Hepatocyte (in vitro differentiated cells): ENCODE results near the gene FUT9. TPM values are rescaled to one million over a fixed set of nuclear protein-coding genes. Genes with fewer than 3 reads are reported as not detected.

Experiments used
- DNase-seq: peaks from one replicate; pipeline ENCODE4 v3.0.0-alpha.2; 2016; ENCODE audit warnings: low spot score
- H2AFZ ChIP-seq: fragments of 200-600 bp; sonication (generic); 2 replicates; pipeline ENCODE4 v1.6.0; 2016; ENCODE audit warnings: antibody characterized with exemption, mild to moderate bottlenecking
- H3K27ac ChIP-seq: fragments of 200-600 bp; sonication (generic); 2 replicates; pipeline ENCODE4 v1.5.1; 2016; ENCODE audit warnings: mild to moderate bottlenecking
- H3K27me3 ChIP-seq: fragments of 200-600 bp; sonication (generic); 2 replicates; pipeline ENCODE4 v1.6.1; 2016
- H3K36me3 ChIP-seq: fragments of 200-600 bp; sonication (generic); replicated peaks from 2 replicates; pipeline ENCODE4 v1.5.1; 2016; ENCODE audit warnings: low read depth; ENCODE audit not compliant: insufficient read depth
- H3K4me1 ChIP-seq: fragments of 200-600 bp; sonication (generic); 2 replicates; pipeline ENCODE4 v1.5.1; 2016; ENCODE audit warnings: mild to moderate bottlenecking, moderate library complexity; ENCODE audit not compliant: insufficient read depth
- H3K4me2 ChIP-seq: fragments of 200-600 bp; sonication (generic); 2 replicates; pipeline ENCODE4 v1.6.0; 2016
- H3K4me3 ChIP-seq: fragments of 200-600 bp; sonication (generic); 2 replicates; pipeline ENCODE4 v1.5.1; 2016; ENCODE audit warnings: mild to moderate bottlenecking
- H3K79me2 ChIP-seq: fragments of 200-600 bp; sonication (generic); 2 replicates; pipeline ENCODE4 v1.6.0; 2017; ENCODE audit warnings: mild to moderate bottlenecking
- H3K9me2 ChIP-seq: fragments of 200-600 bp; sonication (generic); replicated peaks from 2 replicates; pipeline ENCODE4 v1.6.0; 2017; ENCODE audit warnings: mild to moderate bottlenecking; ENCODE audit not compliant: insufficient read depth
- H3K9me3 ChIP-seq: fragments of 200-600 bp; sonication (generic); 2 replicates; pipeline ENCODE4 v1.5.1; 2016; ENCODE audit warnings: low read depth, mild to moderate bottlenecking
- H4K20me1 ChIP-seq: fragments of 200-600 bp; sonication (generic); 2 replicates; pipeline ENCODE4 v1.6.0; 2016; ENCODE audit warnings: mild to moderate bottlenecking; ENCODE audit not compliant: insufficient read depth, poor library complexity, severe bottlenecking
- EZH2 ChIP-seq: fragments of 200-600 bp; sonication (generic); IDR thresholded peaks from 2 replicates; pipeline ENCODE4 v1.6.1; 2016; ENCODE audit warnings: antibody characterized with exemption, mild to moderate bottlenecking, borderline replicate concordance
- EZH2phosphoT487 ChIP-seq: fragments of 200-600 bp; sonication (generic); IDR thresholded peaks from one replicate; pipeline ENCODE4 v1.6.1; 2018; ENCODE audit warnings: antibody characterized with exemption, mild to moderate bottlenecking, low read depth, moderate library complexity; ENCODE audit not compliant: unreplicated experiment, severe bottlenecking
- WGBS: methylation state at CpG from one replicate; pipeline ENCODE4 v1.1.6; 2016; ENCODE audit warnings: low lambda C conversion rate; ENCODE audit errors: missing lambda C conversion rate; 5-methylcytosine and 5-hydroxymethylcytosine counted together
- polyA plus RNA-seq: library from polyadenylated mRNA; unstranded; fragments of >200 nt; fragmentation: Nextera tagmentation; extraction: Ambion mirVana; gene quantifications from 2 replicates; pipeline ENCODE4 v1.2.1, GENCODE V29; 2016
- total RNA-seq: library from RNA; depleted of rRNA; stranded (reverse); fragments of >200 nt; gene quantifications from 2 replicates; pipeline ENCODE4 v1.2.3, GENCODE V29; 2014
- TF ChIP-seq, protein P1 (sequence below): fragments of 200-600 bp; sonication (generic); IDR thresholded peaks from 2 replicates; pipeline ENCODE4 v1.5.1; 2016; ENCODE audit warnings: antibody characterized with exemption, mild to moderate bottlenecking; ENCODE audit not compliant: poor library complexity

The FUT9 gene
- total and polyA plus RNA-seq, 2 experiments from 2014 or later, result 0.24 to 0.87 TPM

DNA sequence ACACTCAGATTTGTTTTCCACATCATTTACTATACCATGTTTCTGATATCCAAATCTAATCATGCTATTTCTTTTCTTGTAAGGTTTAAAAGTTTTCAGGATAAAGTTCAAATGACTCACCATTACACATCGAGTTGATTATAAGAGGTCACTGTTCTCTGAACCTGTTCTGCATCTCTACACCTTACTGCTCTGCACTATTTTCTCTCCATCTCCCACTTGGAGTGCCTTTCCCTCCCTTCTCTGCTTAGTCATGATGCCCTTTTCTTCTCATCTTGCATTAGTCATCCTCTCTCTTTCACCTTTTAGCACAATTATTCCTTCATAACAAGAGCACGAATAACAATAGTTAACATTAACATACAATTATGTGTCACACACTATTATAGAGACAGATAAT is 37.5 kb upstream of the FUT9 start:
- Histone ChIP-seq H3K9me2 (no peaks in the 10 kb centered on the region), H2AFZ (no peak overlapping the region), H3K27ac (no peak overlapping the region), H3K4me3 (no peak overlapping the region), H4K20me1 (no peaks in the 10 kb centered on the region), H3K4me1 (no peaks in the 10 kb centered on the region), H3K36me3 (no peaks in the 10 kb centered on the region), H3K79me2 (no peaks in the 10 kb centered on the region), H3K4me2 (no peak overlapping the region), H3K9me3 (no peaks in the 10 kb centered on the region), H3K27me3 (no peaks in the 10 kb centered on the region)
- no peak for DNase-seq
- WGBS, result 74% methylated on average over 2 of the region's 2 CpGs
- TF ChIP-seq, protein P1, sequence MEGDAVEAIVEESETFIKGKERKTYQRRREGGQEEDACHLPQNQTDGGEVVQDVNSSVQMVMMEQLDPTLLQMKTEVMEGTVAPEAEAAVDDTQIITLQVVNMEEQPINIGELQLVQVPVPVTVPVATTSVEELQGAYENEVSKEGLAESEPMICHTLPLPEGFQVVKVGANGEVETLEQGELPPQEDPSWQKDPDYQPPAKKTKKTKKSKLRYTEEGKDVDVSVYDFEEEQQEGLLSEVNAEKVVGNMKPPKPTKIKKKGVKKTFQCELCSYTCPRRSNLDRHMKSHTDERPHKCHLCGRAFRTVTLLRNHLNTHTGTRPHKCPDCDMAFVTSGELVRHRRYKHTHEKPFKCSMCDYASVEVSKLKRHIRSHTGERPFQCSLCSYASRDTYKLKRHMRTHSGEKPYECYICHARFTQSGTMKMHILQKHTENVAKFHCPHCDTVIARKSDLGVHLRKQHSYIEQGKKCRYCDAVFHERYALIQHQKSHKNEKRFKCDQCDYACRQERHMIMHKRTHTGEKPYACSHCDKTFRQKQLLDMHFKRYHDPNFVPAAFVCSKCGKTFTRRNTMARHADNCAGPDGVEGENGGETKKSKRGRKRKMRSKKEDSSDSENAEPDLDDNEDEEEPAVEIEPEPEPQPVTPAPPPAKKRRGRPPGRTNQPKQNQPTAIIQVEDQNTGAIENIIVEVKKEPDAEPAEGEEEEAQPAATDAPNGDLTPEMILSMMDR, result no peak
- TF ChIP-seq EZH2 (no peak), EZH2phosphoT487 (no peak)

DNA sequence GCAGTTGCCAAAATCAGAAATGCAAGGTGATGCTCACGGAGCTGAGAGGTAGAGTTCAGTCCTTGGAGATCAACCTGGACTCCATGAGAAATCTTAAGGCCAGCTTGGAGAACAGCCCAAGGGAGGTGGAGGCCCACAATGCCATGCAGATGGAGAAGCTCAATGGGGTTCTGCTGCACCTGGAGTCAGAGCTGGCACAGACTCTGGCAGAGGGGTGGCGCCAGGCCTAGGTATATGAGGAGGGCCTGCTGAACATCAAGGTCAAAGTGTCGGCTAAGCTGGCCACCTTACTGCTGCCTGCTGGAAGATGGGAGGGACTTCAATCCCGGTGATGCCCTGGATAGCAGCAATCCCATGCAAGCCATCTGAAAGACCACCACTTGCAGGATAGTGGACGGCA is 23.9 kb upstream of the FUT9 start:
- Histone ChIP-seq H3K4me2 (no peak overlapping the region), H3K9me3 (no peaks in the 10 kb centered on the region), H4K20me1 (no peaks in the 10 kb centered on the region), H3K27me3 (no peaks in the 10 kb centered on the region), H3K27ac (no peak overlapping the region), H2AFZ (no peak overlapping the region), H3K36me3 (no peaks in the 10 kb centered on the region), H3K4me1 (no peaks in the 10 kb centered on the region), H3K4me3 (no peak overlapping the region), H3K79me2 (no peaks in the 10 kb centered on the region), H3K9me2 (no peaks in the 10 kb centered on the region)
- TF ChIP-seq, protein P1, result no peak
- TF ChIP-seq EZH2, result no peak
- no peak for TF ChIP-seq EZH2phosphoT487
- DNase-seq, result no peak
- WGBS, result 89% methylated on average over 5 of the region's 5 CpGs

DNA sequence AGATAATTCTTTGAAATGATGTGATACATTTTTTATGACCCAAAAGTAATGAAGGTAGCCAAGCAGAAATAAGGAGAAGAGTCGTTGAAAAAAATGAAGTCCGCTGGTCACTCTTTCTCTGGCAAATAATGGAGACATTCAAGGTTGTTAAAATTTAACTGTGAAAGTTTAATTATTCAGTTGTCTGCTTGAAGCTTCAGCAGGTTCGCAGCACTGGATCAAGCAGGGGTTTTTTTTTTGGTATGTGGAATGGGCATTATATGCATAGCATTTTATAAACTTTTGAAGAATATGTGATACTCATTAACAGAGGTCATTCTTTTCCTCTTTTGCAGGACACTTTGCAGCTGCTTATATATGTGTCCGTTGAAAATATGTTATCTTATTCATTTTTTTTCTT is 21.6 kb upstream of the FUT9 start:
- H3K9me3 ChIP-seq, result no peaks in the 10 kb centered on the region
- no peak overlapping the region for H2AFZ ChIP-seq
- TF ChIP-seq EZH2 (no peak), EZH2phosphoT487 (no peak)
- TF ChIP-seq, protein P1, result no peak
- H3K36me3 ChIP-seq, result no peaks in the 10 kb centered on the region
- H3K4me1 ChIP-seq, result no peaks in the 10 kb centered on the region
- H3K79me2 ChIP-seq, result no peaks in the 10 kb centered on the region
- H3K9me2 ChIP-seq, result no peaks in the 10 kb centered on the region
- no peak for DNase-seq
- no peak overlapping the region for H3K4me2 ChIP-seq
- H4K20me1 ChIP-seq, result no peaks in the 10 kb centered on the region
- H3K27me3 ChIP-seq, result no peaks in the 10 kb centered on the region
- WGBS, result 74% methylated on average over 4 of the region's 4 CpGs
- no peak overlapping the region for H3K27ac ChIP-seq
- H3K4me3 ChIP-seq, result no peak overlapping the region

DNA sequence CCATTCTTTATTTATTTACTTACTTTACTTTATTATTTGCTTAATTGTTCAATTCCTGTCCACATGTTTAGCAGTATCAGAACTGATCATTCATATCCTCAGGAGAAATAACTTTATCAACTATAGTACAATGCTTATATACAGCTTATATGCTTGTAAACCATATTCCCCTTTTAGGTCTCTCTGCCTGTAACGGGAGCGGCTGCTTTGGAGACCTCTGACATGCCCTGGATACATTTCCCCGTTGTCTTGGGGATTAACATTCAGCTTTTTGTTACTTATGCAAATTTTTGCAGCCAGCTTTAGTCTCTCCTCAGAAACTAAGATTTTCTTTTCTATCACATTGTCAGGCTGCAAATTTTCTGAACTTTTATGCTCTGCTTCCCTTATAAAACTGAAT is 17.6 kb upstream of the FUT9 start:
- no peak overlapping the region for H3K4me2 ChIP-seq
- H3K9me2 ChIP-seq, result no peaks in the 10 kb centered on the region
- TF ChIP-seq, protein P1, result no peak
- TF ChIP-seq EZH2phosphoT487 (no peak), EZH2 (no peak)
- H3K36me3 ChIP-seq, result no peaks in the 10 kb centered on the region
- DNase-seq, result no peak
- no peak overlapping the region for H2AFZ ChIP-seq
- no peaks in the 10 kb centered on the region for H4K20me1 ChIP-seq
- 55% methylated on average over 3 of the region's 3 CpGs for WGBS
- no peaks in the 10 kb centered on the region for H3K79me2 ChIP-seq
- H3K9me3 ChIP-seq, result no peaks in the 10 kb centered on the region
- no peak overlapping the region for H3K27ac ChIP-seq
- no peaks in the 10 kb centered on the region for H3K4me1 ChIP-seq
- no peaks in the 10 kb centered on the region for H3K27me3 ChIP-seq
- no peak overlapping the region for H3K4me3 ChIP-seq
